NT2/D1 (cell line): ENCODE data around the gene SEMA7A.

Experiments
- DNase-seq: peaks from one replicate; pipeline ENCODE4 v3.0.0-alpha.2; 2011; ENCODE audit warnings: low read depth, low spot score
- H3K27me3 ChIP-seq: 2 replicates; pipeline ENCODE4 v1.6.0; 2011; ENCODE audit warnings: mild to moderate bottlenecking; ENCODE audit not compliant: insufficient read length, insufficient read depth
- H3K36me3 ChIP-seq: 2 replicates; pipeline ENCODE4 v1.6.1; 2011; ENCODE audit warnings: mild to moderate bottlenecking, low read length, mixed read lengths; ENCODE audit not compliant: insufficient read depth, insufficient read length
- H3K4me1 ChIP-seq: 2 replicates; pipeline ENCODE4 v1.5.1; 2011; ENCODE audit not compliant: insufficient read depth, insufficient read length
- H3K4me3 ChIP-seq: 2 replicates; pipeline ENCODE4 v1.5.1; 2011; ENCODE audit warnings: low read depth; ENCODE audit not compliant: insufficient read length
- H3K9ac ChIP-seq: 2 replicates; pipeline ENCODE4 v1.6.0; 2011; ENCODE audit warnings: low read depth; ENCODE audit not compliant: insufficient read length
- H3K9me3 ChIP-seq: 2 replicates; pipeline ENCODE4 v1.5.1; 2011; ENCODE audit warnings: mild to moderate bottlenecking, low read length; ENCODE audit not compliant: insufficient read depth
- SUZ12 ChIP-seq: IDR thresholded peaks from 2 replicates; pipeline ENCODE4 v1.6.1; 2011; ENCODE audit not compliant: insufficient read length, insufficient read depth; ENCODE audit errors: extremely low read depth
- YY1 ChIP-seq: IDR thresholded peaks from 2 replicates; pipeline ENCODE4 v1.6.1; 2011; ENCODE audit not compliant: insufficient read length, insufficient read depth
- ZNF274 ChIP-seq: IDR thresholded peaks from 2 replicates; pipeline ENCODE4 v1.6.1; 2011; ENCODE audit warnings: mild to moderate bottlenecking, low read depth, low read length

Gene SEMA7A

DNA sequence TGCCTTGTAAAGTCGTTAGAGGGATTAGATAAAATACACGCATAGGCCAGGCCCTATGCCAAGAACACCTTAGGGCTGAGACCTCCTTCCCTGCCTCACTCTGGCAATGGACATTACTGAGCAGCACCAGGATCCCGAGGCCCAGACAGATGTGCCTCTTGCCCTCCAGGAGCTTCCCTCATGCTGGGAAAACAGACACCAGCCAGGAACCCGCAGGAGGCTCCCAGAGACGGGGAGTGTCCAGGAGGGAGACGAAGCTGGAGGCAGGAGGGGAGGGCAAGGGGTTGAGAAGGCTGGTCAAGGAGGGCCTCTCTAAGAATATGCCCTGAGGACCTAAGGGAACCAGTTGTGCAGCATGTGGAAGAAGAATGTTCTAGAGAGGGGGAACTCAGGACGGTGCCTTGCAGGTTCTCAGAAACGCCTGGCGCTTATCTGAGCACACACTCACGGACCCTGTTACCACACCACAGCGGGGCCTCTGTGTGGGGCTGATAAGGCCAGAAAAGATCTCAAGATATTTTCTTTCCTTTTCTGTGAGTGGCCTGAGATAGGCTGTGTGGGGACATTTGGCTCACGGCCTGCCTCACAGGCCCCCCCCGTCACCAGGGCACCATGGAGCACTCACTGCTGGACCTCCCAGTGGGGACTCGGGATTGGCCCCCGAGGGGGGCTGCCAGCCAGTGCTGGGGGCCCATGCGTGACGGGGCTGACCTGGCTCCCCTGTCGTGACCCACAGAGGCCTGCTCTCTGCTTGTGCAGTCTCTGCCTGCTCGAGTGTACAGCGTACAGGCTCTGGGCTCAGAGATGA, 44.3 kb downstream of the SEMA7A start:
- no peak for DNase-seq
- TF ChIP-seq ZNF274: no peak
- TF ChIP-seq YY1: no peak
- no peak for TF ChIP-seq SUZ12
- Histone ChIP-seq H3K9me3 (no peaks in the 10 kb centered on the region), H3K27me3 (peaks cover 3% of the 10 kb centered on the region), H3K4me3 (no peak overlapping the region), H3K36me3 (no peaks in the 10 kb centered on the region), H3K9ac (no peak overlapping the region), H3K4me1 (peaks cover 39% of the 10 kb centered on the region)

DNA sequence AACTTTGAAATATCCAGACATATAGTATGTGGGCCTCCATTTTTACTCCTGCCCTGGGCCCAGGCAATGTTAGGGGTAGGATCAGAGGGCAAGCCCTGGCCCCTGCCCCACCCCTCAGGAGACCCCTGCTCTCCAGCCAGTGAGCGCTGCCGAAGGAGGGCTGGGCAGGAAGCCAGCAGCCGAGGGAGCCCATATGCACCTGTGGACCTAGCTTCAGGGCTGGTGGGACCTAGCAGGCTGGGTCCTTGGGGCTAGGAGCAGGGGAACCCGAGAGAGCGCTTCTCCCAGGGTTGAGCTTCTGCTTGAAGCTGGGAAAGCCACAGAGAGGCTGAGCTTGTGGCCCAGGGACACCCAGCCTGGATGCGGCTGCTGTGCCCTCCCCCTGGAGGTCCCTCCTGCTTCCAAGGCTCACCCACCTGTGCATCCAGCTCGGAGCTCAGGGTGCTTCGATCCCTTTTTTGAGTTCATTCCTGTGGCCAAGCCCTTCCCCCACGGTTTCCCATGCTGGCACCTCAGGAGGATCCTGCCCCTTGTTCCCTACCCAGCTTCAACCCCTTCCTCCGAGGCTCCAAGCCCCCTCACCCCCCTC, 45.3 kb downstream of the SEMA7A start:
- H3K36me3 ChIP-seq: no peaks in the 10 kb centered on the region
- peak overlapping the region; percentile 46 for H3K9ac ChIP-seq
- H3K4me1 ChIP-seq: peaks cover 39% of the 10 kb centered on the region
- DNase-seq: no peak
- H3K4me3 ChIP-seq: no peak overlapping the region
- TF ChIP-seq ZNF274 (no peak), SUZ12 (no peak), YY1 (no peak)
- peaks cover 3% of the 10 kb centered on the region for H3K27me3 ChIP-seq
- no peaks in the 10 kb centered on the region for H3K9me3 ChIP-seq

DNA sequence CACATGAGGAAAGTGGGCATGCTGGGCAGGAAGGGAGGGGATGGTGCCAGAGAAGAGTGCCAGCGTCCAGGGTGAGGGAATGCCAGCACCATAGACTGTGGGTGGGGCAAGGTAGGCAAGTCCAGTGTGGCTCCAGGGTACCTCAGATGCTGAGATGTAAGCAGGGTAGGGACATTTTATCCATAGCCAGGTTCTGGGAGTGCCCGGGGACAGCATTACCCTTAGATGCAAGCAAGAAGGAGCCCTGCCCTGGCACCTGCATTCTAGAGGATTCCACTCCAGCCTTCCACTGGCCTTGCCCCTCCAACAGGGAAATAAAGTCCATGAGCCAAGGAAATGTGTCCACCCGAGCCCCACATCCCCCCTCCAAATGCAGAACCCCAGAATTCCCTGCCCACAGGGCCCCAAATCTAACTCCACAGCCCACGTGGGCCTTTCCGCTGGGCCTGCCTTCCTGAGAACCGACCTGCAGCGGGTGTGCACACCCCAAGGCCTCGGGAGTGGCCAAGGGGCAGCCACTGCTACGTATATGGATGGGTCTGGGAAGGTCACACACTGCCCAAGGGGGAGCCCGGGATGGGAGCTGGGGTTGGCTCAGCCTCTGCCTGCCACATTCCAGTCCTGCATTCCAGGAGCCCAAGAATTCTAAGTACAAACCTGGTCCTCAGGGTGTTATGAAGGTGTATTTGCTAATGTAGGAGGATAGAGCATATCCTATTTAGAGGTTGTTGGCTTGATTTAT, 46.0 kb downstream of the SEMA7A start:
- no peak overlapping the region for H3K4me3 ChIP-seq
- no peak overlapping the region for H3K9ac ChIP-seq
- DNase-seq: no peak
- peaks cover 39% of the 10 kb centered on the region for H3K4me1 ChIP-seq
- H3K9me3 ChIP-seq: no peaks in the 10 kb centered on the region
- H3K27me3 ChIP-seq: peaks cover under 1% of the 10 kb centered on the region
- no peaks in the 10 kb centered on the region for H3K36me3 ChIP-seq
- TF ChIP-seq SUZ12: no peak
- no peak for TF ChIP-seq ZNF274
- no peak for TF ChIP-seq YY1

DNA sequence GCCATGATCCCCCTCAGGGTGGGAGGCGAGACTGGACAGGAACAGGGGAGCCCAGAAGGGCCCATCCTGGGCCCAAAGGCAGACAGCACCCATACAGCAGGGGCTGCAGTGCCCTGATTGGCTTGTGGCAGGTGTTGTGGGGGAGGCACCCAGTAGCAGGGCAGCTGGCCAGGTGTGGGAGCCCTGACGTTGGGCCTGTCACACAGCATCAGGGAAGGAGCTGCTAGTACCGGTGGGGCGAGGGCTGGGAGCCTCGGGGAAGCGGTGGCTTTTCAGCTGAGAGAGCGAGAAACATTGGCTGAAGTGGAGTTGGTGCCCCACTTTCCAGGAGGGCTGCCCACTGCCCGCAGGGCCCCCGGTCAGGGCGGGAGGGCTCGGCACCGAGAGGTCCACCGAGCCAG, 46.6 kb downstream of the SEMA7A start:
- H3K27me3 ChIP-seq: no peaks in the 10 kb centered on the region
- no peaks in the 10 kb centered on the region for H3K36me3 ChIP-seq
- TF ChIP-seq ZNF274 (no peak), SUZ12 (no peak), YY1 (no peak)
- H3K4me1 ChIP-seq: peaks cover 40% of the 10 kb centered on the region
- H3K9me3 ChIP-seq: no peaks in the 10 kb centered on the region
- no peak for DNase-seq
- H3K9ac ChIP-seq: no peak overlapping the region
- no peak overlapping the region for H3K4me3 ChIP-seq

DNA sequence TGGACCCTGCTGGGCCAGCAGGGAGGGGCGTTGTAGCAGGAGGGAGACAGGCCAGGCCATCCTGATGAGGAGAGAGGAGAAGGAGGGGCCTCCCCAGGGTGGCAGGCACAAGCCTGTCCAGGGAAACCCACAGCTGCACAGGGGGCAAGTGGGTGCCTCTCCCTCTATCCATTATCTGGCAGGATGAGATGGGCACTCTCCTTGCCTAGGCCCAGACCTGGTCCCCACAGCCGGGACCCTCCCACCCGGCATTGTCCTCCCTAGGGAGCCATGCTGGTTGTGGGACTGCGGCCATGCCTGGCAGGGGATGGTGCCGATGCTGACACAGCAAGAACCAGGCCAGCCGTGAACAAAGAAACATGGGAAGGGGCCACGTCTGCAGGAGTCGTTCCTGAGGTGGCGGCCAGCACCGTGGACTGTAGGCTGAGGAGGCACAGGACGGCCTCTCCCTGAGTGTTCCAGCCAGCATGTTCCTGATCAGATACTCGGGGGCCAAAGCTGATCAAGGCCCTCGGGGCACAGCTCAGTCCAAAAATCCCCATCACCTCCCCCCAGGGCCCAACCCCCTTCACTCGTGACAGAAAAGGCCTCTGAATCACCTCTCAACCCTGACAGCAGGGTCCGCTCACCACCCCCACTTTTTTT, 47.1 kb downstream of the SEMA7A start:
- Histone ChIP-seq H3K9ac (peak overlapping the region; percentile 26), H3K4me1 (peaks cover 39% of the 10 kb centered on the region), H3K9me3 (no peaks in the 10 kb centered on the region), H3K27me3 (no peaks in the 10 kb centered on the region), H3K4me3 (no peak overlapping the region), H3K36me3 (no peaks in the 10 kb centered on the region)
- TF ChIP-seq SUZ12 (no peak), YY1 (no peak), ZNF274 (no peak)
- DNase-seq: no peak

DNA sequence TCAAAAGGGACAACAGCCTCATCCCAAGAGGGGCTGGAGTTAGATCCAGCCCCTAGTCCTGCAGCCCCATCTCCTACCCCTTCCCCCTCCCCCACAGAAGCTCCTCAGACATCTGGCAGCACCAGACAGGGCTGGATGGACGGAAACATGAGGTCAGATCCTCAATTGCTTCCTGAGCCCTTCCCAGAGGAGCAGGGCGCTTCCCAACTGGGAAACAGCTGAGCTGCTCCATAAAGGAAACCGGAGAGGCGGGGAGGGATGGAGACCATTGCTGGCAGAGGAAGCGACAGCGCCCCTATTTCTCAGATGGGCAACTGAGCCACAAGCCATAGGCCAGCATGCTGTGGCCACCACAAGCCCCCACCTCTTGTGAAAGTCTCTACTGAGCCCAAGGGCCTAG, 48.0 kb downstream of the SEMA7A start:
- peaks cover 37% of the 10 kb centered on the region for H3K4me1 ChIP-seq
- TF ChIP-seq SUZ12: no peak
- TF ChIP-seq ZNF274: no peak
- no peak for TF ChIP-seq YY1
- H3K36me3 ChIP-seq: no peaks in the 10 kb centered on the region
- no peak overlapping the region for H3K4me3 ChIP-seq
- no peak overlapping the region for H3K9ac ChIP-seq
- no peak for DNase-seq
- H3K27me3 ChIP-seq: no peaks in the 10 kb centered on the region
- no peaks in the 10 kb centered on the region for H3K9me3 ChIP-seq

DNA sequence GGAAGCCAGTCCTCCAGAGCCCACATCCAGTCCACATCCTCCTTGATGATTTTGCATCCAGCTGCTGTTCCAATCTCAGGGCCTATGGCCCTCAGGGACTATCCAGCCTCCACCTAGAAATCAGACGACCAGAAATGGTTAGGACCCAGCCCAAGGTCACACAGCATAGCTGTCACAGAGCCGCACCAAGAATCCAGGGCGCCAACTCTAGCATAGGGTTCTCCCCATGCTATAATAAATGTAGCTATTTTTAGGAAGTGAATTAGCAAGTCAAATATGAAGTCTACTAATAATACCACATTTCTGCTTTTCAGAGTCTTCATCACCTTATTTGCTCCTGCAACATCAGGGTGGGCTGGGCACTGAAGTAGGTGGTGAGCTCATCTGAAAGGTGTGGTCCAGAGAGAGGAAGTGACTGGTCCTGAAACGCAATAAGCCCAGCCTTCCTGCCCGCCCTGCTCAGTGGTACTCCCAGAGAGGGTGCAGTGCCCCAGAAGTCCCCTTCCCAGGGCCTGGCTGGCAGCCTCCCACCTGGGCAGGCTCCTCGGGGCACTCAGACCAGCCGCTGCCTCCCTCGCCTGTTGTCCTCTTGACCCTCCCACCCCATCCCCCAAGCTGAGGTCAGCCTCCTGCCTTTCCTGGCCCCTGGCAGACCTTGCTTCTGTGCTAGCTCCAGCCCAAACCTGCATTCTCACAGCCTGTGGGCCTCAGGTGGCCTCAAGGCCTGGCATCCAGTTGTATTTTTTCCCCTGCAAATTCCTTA, 48.7 kb downstream of the SEMA7A start:
- H3K4me3 ChIP-seq: no peak overlapping the region
- no peaks in the 10 kb centered on the region for H3K27me3 ChIP-seq
- peaks cover 32% of the 10 kb centered on the region for H3K4me1 ChIP-seq
- H3K9me3 ChIP-seq: no peaks in the 10 kb centered on the region
- DNase-seq: no peak
- H3K9ac ChIP-seq: peak overlapping the region; percentile 17
- H3K36me3 ChIP-seq: no peaks in the 10 kb centered on the region
- no peak for TF ChIP-seq SUZ12
- no peak for TF ChIP-seq ZNF274
- no peak for TF ChIP-seq YY1
